Measurements from ENCODE around the gene BAIAP2. TPM values are rescaled to one million over a fixed set of nuclear protein-coding genes. Genes with fewer than 3 reads are reported as not detected.

Gene BAIAP2
- total and polyA plus RNA-seq, 8 donors: 21.1 to 263 (median 56.3) TPM

DNA sequence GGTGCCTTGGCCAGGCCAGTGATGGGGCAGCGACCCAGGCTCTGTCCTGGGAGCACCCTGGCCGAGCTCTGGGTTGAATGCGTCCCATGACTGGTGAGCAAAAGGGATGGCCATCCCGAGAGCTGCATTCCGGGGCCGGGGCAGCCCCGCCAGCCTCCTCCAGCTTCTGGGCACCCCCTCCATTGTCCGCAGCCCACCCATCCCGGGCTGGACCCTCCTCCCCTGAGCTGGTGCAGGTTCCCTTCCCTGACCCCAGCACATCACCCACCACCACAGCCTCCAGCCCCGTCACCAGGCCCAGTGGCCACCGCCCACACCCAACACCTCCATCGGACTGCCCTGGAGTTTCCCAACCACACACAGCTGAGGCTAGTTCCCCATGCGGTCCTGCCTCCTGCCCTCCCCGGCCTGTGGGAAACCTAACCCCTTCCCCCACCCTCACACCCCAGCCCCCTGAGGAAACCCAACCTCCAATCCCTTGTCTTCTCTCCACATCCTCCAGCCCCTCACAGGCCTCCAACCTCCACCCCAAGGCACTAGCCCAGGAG lies 114.1 kb downstream of the BAIAP2 start:
- Histone ChIP-seq H3K27me3 (peaks cover 0 to 3% (median 0%) of the 10 kb centered on the region in 3 donors), H3K4me3 (peak overlapping the region in 1 of 4 donors; percentile 22), H3K36me3 (no peaks in the 10 kb centered on the region), H3K9me3 (no peaks in the 10 kb centered on the region), H3K27ac (peak overlapping the region in 2 of 5 donors; percentile 12 to 44), H3K4me1 (peaks cover 0 to 6% (median 0%) of the 10 kb centered on the region in 4 donors)
- DNase-seq: no peak
- intact Hi-C loops (cut with DNase I; ENCODE audit: low total_unique reads): loop anchor here (10.0 kb wide), 1 partner anchor 86 kb away; the partner anchor contains the start of genes NDUFAF8 and TEPSIN
- WGBS, 5 donors: 62 to 82% (median 77%) methylated on average over 4 to 14 of the region's 14 CpGs
- TF ChIP-seq EP300 (IDR thresholded peaks at IDR 0.05) (no peak), POLR2A (IDR thresholded peaks at IDR 0.05) (no peak), CTCF (IDR thresholded peaks at IDR 0.05) (no peak), POLR2AphosphoS5 (IDR thresholded peaks at IDR 0.05) (no peak)

DNA sequence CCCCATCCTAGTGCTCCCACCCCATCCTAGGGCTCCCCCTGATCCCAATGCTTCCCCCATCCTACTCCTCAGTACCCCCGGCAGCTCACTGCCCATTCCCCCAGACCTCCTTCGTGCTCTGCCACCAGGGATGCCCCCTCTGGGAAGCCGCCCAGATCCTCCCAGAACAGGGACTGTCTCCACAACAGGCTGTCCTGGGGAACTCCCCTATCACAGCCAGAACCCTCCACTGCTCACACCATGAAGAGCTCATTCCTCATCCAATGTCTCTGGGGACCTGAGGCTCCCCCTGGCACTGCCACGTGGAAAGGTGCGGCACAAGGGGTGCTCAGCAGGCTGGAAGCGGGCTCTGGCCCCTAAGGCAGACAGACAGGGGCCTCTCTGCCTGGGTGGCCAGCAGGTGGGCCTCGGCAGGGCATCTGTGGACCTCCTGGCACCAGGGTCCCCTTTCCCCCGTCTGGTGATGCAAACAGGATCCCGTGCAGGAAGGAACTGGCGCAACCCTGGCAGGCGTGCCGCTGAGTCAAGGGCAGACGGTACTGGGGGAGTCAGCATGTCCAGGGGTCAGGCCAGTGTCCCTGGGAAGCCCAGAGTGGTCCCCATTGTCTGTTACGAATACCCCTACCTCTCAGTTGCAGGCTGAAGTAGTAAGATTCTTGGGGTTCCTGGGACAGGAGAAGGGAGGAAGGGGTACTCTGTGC lies 115.6 kb downstream of the BAIAP2 start:
- WGBS, 5 donors: 63 to 83% (median 72%) methylated on average over 5 to 14 of the region's 14 CpGs
- TF ChIP-seq CTCF (IDR thresholded peaks at IDR 0.05) (no peak), POLR2A (IDR thresholded peaks at IDR 0.05) (no peak)
- Histone ChIP-seq H3K27ac (peak overlapping the region in 2 of 5 donors; percentile 44 to 62), H3K9me3 (no peaks in the 10 kb centered on the region), H3K36me3 (no peaks in the 10 kb centered on the region), H3K27me3 (peaks cover 0 to 3% (median 0%) of the 10 kb centered on the region in 3 donors), H3K4me3 (peak overlapping the region in 1 of 4 donors; percentile 22), H3K4me1 (peaks cover 0 to 6% (median 0%) of the 10 kb centered on the region in 4 donors)
- DNase-seq: no peak
- intact Hi-C loops (cut with DNase I; ENCODE audit: low total_unique reads): no loop called here

DNA sequence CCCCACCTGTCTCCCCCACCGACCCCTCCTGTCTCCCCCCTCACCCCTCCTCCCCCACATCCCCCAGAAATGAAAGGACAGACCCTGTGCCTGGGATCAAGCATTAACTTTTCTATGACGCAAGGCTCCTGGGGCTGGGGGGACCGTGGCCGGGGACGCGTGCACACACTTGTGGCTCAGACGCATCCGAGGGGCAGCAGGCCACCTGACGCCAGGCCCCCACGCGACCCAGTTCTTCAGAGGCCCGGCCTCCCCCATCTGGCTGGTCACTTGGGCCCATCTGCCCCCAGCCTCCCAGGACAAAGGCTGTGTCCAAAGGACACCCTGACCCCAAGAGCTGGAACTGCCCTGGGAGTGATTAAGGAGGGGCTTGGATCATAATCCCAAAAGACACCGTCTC lies 116.3 kb downstream of the BAIAP2 start:
- peak overlapping the region in 1 of 5 donors; percentile 22 for H3K27ac ChIP-seq
- peaks cover 0 to 3% (median 0%) of the 10 kb centered on the region in 3 donors for H3K27me3 ChIP-seq
- intact Hi-C loops (cut with DNase I; ENCODE audit: low total_unique reads): no loop called here
- H3K4me1 ChIP-seq: peaks cover 0 to 6% (median 0%) of the 10 kb centered on the region in 4 donors
- no peak for TF ChIP-seq POLR2A (IDR thresholded peaks at IDR 0.05)
- no peak for TF ChIP-seq EP300 (IDR thresholded peaks at IDR 0.05)
- TF ChIP-seq POLR2AphosphoS5 (IDR thresholded peaks at IDR 0.05): no peak
- no peak for TF ChIP-seq CTCF (IDR thresholded peaks at IDR 0.05)
- WGBS, 5 donors: 78 to 90% (median 85%) methylated on average over 3 to 13 of the region's 13 CpGs
- H3K4me3 ChIP-seq: peak overlapping the region in 1 of 4 donors; percentile 22
- H3K9me3 ChIP-seq: no peaks in the 10 kb centered on the region
- no peak for DNase-seq
- no peaks in the 10 kb centered on the region for H3K36me3 ChIP-seq

DNA sequence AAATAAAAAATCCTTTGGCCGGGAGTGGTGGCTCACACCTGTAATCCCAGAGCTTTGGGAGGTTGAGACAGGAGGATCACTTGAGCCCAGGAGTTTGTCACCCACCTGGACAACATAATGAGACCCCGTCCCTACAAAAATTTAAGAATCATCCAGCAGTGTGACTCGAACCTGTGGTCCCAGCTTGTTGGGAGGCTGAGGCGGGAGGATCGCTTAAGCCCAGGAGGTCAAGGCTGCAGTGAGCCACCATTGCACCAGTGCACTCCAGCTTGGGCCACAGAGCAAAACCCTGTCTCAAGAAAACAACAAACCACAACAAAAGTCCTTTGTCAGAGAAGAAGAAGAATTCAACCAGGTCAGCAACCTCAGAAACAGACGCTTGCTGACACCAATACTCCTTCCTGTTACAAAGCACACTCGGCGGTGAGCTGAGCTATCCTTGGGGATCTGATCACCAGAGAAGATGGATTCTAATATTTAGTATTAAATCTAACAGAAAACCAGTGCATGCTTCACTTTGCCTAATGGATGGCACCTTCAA lies 117.4 kb downstream of the BAIAP2 start:
- intact Hi-C loops (cut with DNase I; ENCODE audit: low total_unique reads): no loop called here
- DNase-seq: no peak
- 70 to 88% (median 80%) methylated on average over 8 of the region's 8 CpGs for WGBS, 5 donors
- Histone ChIP-seq H3K27ac (peak overlapping the region in 1 of 5 donors; percentile 28), H3K4me1 (peaks cover 0 to 6% (median 0%) of the 10 kb centered on the region in 4 donors), H3K9me3 (no peaks in the 10 kb centered on the region), H3K27me3 (peaks cover 0 to 3% (median 0%) of the 10 kb centered on the region in 3 donors), H3K36me3 (no peaks in the 10 kb centered on the region), H3K4me3 (no peak overlapping the region)
- TF ChIP-seq POLR2AphosphoS5 (IDR thresholded peaks at IDR 0.05): no peak
- no peak for TF ChIP-seq EP300 (IDR thresholded peaks at IDR 0.05)
- no peak for TF ChIP-seq CTCF (IDR thresholded peaks at IDR 0.05)
- no peak for TF ChIP-seq POLR2A (IDR thresholded peaks at IDR 0.05)
